ENCODE results near the gene SORBS1. TPM values are rescaled to one million over a fixed set of nuclear protein-coding genes. Genes with fewer than 3 reads are reported as not detected.

SORBS1 gene
- total and polyA plus RNA-seq, 9 of the 15 experiments (the other 6 are each of a cell fraction or from before 2014, with no cell fraction given) = 2.0 to 13.3 (median 6.5) TPM

GRCh38 chr10:95478185-95478584 is 83.0 kb downstream of the SORBS1 start:
- H3K9me3 ChIP-seq (replicated peaks; ENCODE audit: control insufficient read depth, insufficient read depth, low read depth, low read length) = no peaks in the 10 kb centered on the region
- H4K20me1 ChIP-seq (replicated peaks; ENCODE audit: control insufficient read depth, insufficient read depth, low read length) = no peaks in the 10 kb centered on the region
- intact Hi-C loops (cut with micrococcal nuclease) = no loop called here
- DNase-seq (ENCODE audit: extremely low read depth in 1 of 4, low spot score in 3 of 4) = no peak
- 67% methylated on average over 1 of the region's 1 CpG for WGBS (ENCODE audit: insufficient coverage, low coverage, missing lambda C conversion rate)
- no peak for FAIRE-seq
- H3K36me3 ChIP-seq (ENCODE audit: control insufficient read depth, insufficient read depth, low read length) = no peaks in the 10 kb centered on the region
- H3K9me1 ChIP-seq (ENCODE audit: control insufficient read depth, insufficient read depth, low read length) = no peaks in the 10 kb centered on the region
- POLR2A ChIA-PET = interaction anchor here (2.1 kb wide), 1 partner anchor 7 kb away, joined by 7 read pairs; no protein-coding TSS in a partner anchor
- H3K9ac ChIP-seq (ENCODE audit: insufficient read depth in 1 of 2, low read depth in 2 of 2, low read length in 2 of 2) = no peak overlapping the region
- no peaks in the 10 kb centered on the region for H3K27me3 ChIP-seq (ENCODE audit: control insufficient read depth in 2 of 2, insufficient read depth in 2 of 2, low read length in 2 of 2)
- H2AFZ ChIP-seq (ENCODE audit: low read depth, low read length) = no peak overlapping the region
- no peak overlapping the region for H3K4me3 ChIP-seq
- BruUV-seq (replicated peaks) = no TSS peak
- H3K27ac ChIP-seq (ENCODE audit: extremely low read depth, low read depth, low read length) = no peak overlapping the region
- no peak overlapping the region for H3K4me2 ChIP-seq (ENCODE audit: insufficient read depth, low read length)
- ATAC-seq = no peak
- TF ChIP-seq ASH1L (IDR thresholded peaks at IDR 0.05; ENCODE audit: borderline replicate concordance, low read depth, partially characterized antibody) (no peak), ZBTB34 (CRISPR knock-in tag; IDR thresholded peaks at IDR 0.05) (no peak), U2AF2 (optimal IDR thresholded peaks at IDR 0.05; ENCODE audit: low read depth, low read length) (no peak), SLC30A9 (CRISPR knock-in tag; IDR thresholded peaks at IDR 0.05) (no peak), PHF20 (IDR thresholded peaks at IDR 0.05; ENCODE audit: partially characterized antibody) (no peak), ZBED1 (IDR thresholded peaks at IDR 0.05) (no peak), KAT7 (CRISPR knock-in tag; IDR thresholded peaks at IDR 0.05; ENCODE audit: borderline replicate concordance) (no peak), CHD2 (IDR thresholded peaks at IDR 0.05; ENCODE audit: low read depth, low read length) (no peak), MBD1 (CRISPR knock-in tag; IDR thresholded peaks at IDR 0.05) (no peak), ZNF143 (CRISPR knock-in tag; IDR thresholded peaks at IDR 0.05) (no peak), SIRT6 (IDR thresholded peaks at IDR 0.05; ENCODE audit: low read depth, low read length) (no peak), NFE2L1 (tag; IDR thresholded peaks at IDR 0.05; ENCODE audit: borderline replicate concordance, low read depth) (no peak), ZNF408 (CRISPR knock-in tag; IDR thresholded peaks at IDR 0.05; ENCODE audit: low read depth) (no peak), PPARD (CRISPR knock-in tag; IDR thresholded peaks at IDR 0.05) (no peak)
- TF ChIP-seq, protein P1, sequence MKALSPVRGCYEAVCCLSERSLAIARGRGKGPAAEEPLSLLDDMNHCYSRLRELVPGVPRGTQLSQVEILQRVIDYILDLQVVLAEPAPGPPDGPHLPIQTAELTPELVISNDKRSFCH (CRISPR knock-in tag; IDR thresholded peaks at IDR 0.05) = no peak
- TF ChIP-seq, protein P1 (tag; IDR thresholded peaks at IDR 0.05) = no peak
- H3K79me2 ChIP-seq (ENCODE audit: control insufficient read depth, insufficient read depth, low read length) = no peaks in the 10 kb centered on the region
- in situ Hi-C loops (cut with MboI) = no loop called here
- CTCF ChIA-PET (ENCODE audit: low intra/inter-chr PET ratio) = no interaction called here
- peaks cover 7 to 16% of the 10 kb centered on the region in 2 experiments; a peak in 3 of 5 replicates for H3K4me1 ChIP-seq (replicated peaks in 1 of 2; ENCODE audit: control insufficient read depth in 2 of 2, insufficient read depth in 2 of 2, low read length in 2 of 2)
